GM12874 (cell line): ENCODE results near the gene USP17L18.
"Not testable (repeated sequence)": the region's sequence is repeated elsewhere in the genome, so short reads cannot be mapped to it uniquely, and the experiment has no call there.

Experiments used
- CTCF ChIP-seq: IDR thresholded peaks from 2 replicates; pipeline ENCODE4 v1.5.1; 2011; ENCODE audit warnings: low read depth, mild to moderate bottlenecking, control low read depth, low read length, moderate library complexity; ENCODE audit not compliant: insufficient read depth

The USP17L18 gene

GRCh38 chr4:9247953-9248680 lies at the start of gene USP17L18:
Gene USP17L18 (plus strand): TSS chr4:9248630. CDS start chr4:9248630, 0 bp downstream.
- TF ChIP-seq CTCF = not testable (repeated sequence)

DNA sequence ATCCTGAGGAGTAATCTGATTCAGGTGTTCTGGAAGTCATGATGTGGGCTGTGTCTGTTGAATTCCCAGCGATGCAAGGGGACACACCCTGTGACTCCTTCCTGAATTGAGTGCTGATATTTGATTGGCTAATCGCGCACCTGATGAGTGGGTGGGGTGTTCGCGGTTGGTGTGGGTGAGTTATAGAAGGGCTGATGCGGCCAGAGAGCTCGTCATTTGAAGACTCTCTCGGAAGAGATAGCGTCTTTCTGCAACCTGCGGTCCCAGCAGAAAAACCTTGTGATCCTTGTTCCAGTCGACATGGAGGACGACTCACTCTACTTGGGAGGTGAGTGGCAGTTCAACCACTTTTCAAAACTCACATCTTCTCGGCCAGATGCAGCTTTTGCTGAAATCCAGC lies 38.1 kb upstream of the USP17L18 start, which contains the start of gene USP17L10:
Gene USP17L10, plus strand, starts transcription at position 301 of the 400 bp plus-strand sequence. Its CDS starts 0 bp downstream, at position 301.
- not testable (repeated sequence) for TF ChIP-seq CTCF

DNA sequence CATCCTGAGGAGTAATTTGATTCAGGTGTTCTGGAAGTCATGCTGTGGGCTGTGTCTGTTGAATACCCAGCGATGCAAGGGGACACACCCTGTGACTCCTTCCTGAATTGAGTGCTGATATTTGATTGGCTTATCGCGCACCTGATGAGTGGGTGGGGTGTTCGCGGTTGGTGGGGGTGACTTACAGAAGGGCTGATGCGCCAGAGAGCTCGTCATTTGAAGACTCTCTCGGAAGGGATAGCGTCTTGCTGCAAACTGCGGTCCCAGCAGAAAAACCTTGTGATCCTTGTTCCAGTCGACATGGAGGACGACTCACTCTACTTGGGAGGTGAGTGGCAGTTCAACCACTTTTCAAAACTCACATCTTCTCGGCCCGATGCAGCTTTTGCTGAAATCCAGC lies 33.3 kb upstream of the USP17L18 start, which contains the start of gene USP17L11:
Gene USP17L11, plus strand, starts transcription at position 301 of the 400 bp plus-strand sequence. Its CDS starts 0 bp downstream, at position 301.
- TF ChIP-seq CTCF = not testable (repeated sequence)

GRCh38 chr4:9219852-9220251 lies 28.6 kb upstream of the USP17L18 start, which contains the start of gene USP17L12:
Gene USP17L12 (plus strand): TSS chr4:9220152. CDS start chr4:9220152, 0 bp downstream.
- not testable (repeated sequence) for TF ChIP-seq CTCF

- TF ChIP-seq CTCF = not testable (repeated sequence)
Observed at GRCh38 chr4:9224596-9224995, 23.8 kb upstream of the USP17L18 start, which contains the start of gene USP17L13. Gene USP17L13 (plus strand): TSS chr4:9224896. CDS start chr4:9224896, 0 bp downstream.

- not testable (repeated sequence) for TF ChIP-seq CTCF
Observed at GRCh38 chr4:9234085-9234484, 14.3 kb upstream of the USP17L18 start, which contains the start of gene USP17L15. Gene USP17L15 (plus strand): TSS chr4:9234385. CDS start chr4:9234385, 0 bp downstream.

- not testable (repeated sequence) for TF ChIP-seq CTCF
Observed at GRCh38 chr4:9243579-9243978, 4.9 kb upstream of the USP17L18 start, which contains the start of gene USP17L17. Gene USP17L17 (plus strand): TSS chr4:9243879. CDS start chr4:9243879, 0 bp downstream.
